GM21423 (cell line): ENCODE measurements around the gene PRH2.

Experiments
- ATAC-seq: cut with Tn5 transposase; IDR thresholded peaks from one replicate; pipeline ENCODE4 v1.9.1; 2021; ENCODE audit warnings: mild to moderate bottlenecking, moderate library complexity; ENCODE audit not compliant: unreplicated experiment

Gene PRH2

GRCh38 chr12:10959804-10960203 lies 30.8 kb downstream of the PRH2 start:
- ATAC-seq, result no peak

- no peak for ATAC-seq
Measured at GRCh38 chr12:10960211-10960610, 31.2 kb downstream of the PRH2 start.

- no peak for ATAC-seq
Measured at GRCh38 chr12:10965476-10965875, 36.4 kb downstream of the PRH2 start.

- ATAC-seq, result no peak
Measured at GRCh38 chr12:10966314-10966713, 37.3 kb downstream of the PRH2 start.

- no peak for ATAC-seq
Measured at GRCh38 chr12:10967409-10967808, 38.4 kb downstream of the PRH2 start.

GRCh38 chr12:10968765-10969456 lies 39.9 kb downstream of the PRH2 start:
- no peak for ATAC-seq

- ATAC-seq, result no peak
Measured at GRCh38 chr12:10974965-10975364, 45.9 kb downstream of the PRH2 start.

- ATAC-seq, result no peak
Measured at GRCh38 chr12:10982244-10982643, 53.2 kb downstream of the PRH2 start.
